Frontal cortex (tissue), 4 donors: Measurements from ENCODE around the gene NCKAP5. TPM values are rescaled to one million over a fixed set of nuclear protein-coding genes. Genes with fewer than 3 reads are reported as not detected.

Source experiments
- DNase-seq, 2 donors: peaks; one replicate each; pipeline ENCODE4 v3.0.0; 2012; ENCODE audit warnings: low spot score in 2 of 2
- FAIRE-seq: peaks from 2 replicates; lab custom pipeline; 2012; peaks lifted over from hg19 to GRCh38; lab: Jason Lieb, UNC
- small RNA-seq: library from RNA; depleted of rRNA; stranded (forward); fragments of <200 nt; gene quantifications from one replicate; pipeline ENCODE3, GENCODE V24; 2014
- total RNA-seq: library from RNA; depleted of rRNA; stranded (reverse); fragments of >200 nt; gene quantifications from one replicate; pipeline ENCODE4 v1.2.3, GENCODE V29; 2014
- donor health status: control.
- donor health status: control.
- donor health status: control.

NCKAP5 gene
- total RNA-seq, 1 donor from 2014 or later = 9.0 TPM

DNA sequence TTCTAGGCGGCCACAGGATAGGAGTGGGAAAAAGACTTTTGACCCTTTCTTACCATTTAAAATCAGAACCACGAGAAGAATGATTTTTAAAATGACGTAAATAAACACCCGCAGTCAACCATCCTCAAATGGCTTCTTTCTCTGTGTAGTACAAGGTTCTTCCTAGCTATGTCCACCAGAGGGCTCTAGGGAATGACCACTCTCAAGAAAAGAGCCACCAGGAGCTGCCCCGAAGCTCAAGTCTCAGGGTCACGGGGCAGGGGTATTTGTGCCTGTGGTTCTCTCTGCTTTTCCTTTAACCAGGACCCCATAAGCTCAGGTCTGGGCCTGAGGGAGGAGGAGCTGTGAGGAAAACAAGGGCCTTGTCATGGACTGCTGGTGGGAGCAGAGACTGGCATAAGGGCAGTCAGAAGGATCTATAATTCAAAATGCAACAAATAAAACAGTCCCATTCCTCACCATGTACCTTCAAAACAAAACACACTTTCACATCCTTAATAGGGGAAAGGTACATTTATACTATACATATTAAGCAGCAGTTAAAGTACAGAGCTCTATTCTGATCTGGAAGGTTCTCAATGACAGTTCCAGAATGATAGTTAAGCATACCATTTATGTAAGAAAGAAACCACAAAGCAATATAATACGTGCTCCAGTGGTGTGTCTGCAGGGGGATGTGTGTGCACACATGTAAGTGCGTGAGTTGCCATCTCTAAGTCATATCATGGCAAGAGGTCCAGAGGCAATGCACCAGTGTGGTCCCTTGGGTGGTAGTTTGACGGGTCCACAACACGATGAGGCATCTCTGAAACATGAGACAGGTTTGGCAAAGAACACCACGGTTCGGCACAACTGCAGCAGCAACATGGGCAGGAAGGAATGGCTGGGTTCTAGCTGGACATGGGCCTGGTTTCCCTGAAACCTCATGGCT, 916.9 kb downstream of the NCKAP5 start:
- FAIRE-seq (no peak), DNase-seq (peak in 1 of 2 donors; percentile 33)

GRCh38 chr2:132646540-132647108, 921.6 kb downstream of the NCKAP5 start:
- no peak for FAIRE-seq
- DNase-seq = no peak

- FAIRE-seq (no peak), DNase-seq (no peak)
Observed at GRCh38 chr2:132645722-132646539, 922.3 kb downstream of the NCKAP5 start.

- FAIRE-seq = no peak
- DNase-seq = no peak
Observed at GRCh38 chr2:132645176-132645575, 923.1 kb downstream of the NCKAP5 start.

- FAIRE-seq (no peak), DNase-seq (no peak)
Observed at GRCh38 chr2:132642415-132642814, 925.8 kb downstream of the NCKAP5 start.

GRCh38 chr2:132641819-132642218, 926.4 kb downstream of the NCKAP5 start:
- DNase-seq (no peak), FAIRE-seq (no peak)

DNA sequence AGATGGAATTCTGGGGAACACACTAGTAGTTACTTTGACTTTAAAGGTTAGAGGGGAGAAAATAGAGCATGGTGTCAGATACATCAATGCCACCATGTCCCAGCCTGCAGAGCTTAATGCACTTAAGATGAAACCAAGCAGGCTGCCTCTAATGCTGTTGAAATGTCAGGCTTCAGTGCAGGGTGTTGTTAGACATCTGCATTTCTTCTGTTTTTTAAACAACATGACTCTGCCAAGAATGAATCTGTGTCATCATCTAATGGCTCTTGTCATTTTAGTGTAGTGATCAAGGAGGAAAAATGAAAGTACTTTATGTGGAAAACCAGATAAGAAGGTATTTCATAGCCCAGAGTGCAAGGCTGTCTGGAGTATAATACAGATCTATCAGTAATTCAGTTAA, 928.1 kb downstream of the NCKAP5 start:
- FAIRE-seq (no peak), DNase-seq (no peak)

DNA sequence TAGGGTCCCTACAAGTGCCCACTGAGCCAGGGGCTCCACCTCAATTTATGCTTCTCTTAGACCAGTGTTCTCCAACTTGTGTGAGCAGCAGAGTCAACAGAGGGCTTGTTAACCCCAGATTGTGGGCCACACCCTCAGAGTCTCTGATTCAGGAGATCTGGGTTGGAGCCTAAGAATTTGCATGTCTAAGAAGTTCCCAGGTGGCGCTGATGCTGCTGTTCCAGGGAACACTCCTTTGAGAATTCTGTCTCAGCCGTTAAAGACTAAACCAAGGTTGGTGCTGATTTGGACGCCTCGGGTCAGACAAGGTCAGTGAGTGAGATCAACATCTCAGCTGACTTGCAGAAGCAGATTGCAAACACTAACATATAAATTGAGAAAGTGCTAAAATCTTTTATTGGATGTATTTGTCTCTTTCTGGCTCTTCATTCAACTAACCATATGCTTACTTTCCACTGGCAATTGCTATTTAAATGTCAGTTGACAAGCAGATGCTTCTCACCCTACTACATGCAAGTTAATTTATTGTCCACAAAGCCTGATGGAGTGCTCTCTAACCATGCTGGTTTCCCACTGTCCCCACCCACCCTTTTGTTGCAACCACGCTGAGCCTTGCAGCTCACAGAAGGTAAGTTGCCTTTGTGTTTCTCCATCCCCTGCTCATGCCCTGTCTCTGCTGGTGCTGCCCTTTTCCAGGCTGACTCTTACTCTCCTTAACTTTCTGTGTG, 929.8 kb downstream of the NCKAP5 start:
- DNase-seq = no peak
- no peak for FAIRE-seq

- DNase-seq (no peak), FAIRE-seq (no peak)
Observed at GRCh38 chr2:132636346-132636745, 931.9 kb downstream of the NCKAP5 start.

DNA sequence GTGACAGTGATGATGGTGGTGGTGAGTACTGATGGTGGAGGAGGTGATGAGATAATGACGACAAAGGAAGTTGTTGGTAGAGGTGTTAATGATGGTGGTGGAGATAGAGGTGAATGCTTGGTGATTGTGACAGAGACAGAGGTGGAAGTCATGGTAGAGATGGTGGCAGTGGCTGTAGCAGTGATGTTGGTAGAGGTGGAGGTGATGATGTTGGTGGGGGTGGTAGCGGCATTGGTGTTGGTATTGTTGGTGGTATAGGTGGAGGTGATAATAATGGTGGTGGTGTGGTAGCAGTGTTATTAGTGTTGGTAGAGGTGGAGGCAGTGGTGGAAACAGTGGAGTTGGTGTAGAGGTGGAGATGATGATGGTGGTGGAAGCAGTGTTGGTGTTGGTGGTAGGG, 934.6 kb downstream of the NCKAP5 start:
- DNase-seq (no peak), FAIRE-seq (no peak)

DNA sequence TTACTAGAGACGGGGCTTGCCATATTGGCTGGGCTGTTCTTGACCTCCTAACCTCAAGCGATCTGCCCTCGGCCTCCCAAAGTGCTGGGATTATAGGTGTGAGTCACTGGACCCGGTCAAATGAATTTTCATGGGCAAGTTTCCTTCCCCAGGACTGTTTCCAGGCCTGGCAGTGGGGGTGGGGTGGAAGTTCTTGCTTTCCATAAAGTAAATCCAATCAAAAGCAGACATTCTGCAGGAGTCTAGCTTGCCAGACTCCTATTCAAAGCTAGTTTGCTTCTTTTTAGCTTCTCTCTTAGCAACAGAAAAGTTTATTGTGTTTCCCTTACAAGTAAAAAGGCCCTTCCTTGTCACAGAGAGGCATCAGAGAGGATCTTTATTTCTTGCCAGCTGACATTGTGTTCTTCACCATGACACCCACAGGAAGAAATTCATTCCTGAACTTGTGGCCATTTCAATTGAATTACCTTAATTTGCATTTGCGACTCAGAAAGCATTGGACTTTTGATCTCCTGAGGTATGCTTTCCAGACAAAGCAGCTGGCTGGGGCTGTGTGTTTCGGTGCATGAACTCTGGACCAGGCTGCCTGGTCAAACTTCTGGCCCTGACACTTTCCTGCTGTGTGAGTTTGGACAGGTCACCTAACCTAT, 936.1 kb downstream of the NCKAP5 start:
- DNase-seq (no peak), FAIRE-seq (no peak)

DNA sequence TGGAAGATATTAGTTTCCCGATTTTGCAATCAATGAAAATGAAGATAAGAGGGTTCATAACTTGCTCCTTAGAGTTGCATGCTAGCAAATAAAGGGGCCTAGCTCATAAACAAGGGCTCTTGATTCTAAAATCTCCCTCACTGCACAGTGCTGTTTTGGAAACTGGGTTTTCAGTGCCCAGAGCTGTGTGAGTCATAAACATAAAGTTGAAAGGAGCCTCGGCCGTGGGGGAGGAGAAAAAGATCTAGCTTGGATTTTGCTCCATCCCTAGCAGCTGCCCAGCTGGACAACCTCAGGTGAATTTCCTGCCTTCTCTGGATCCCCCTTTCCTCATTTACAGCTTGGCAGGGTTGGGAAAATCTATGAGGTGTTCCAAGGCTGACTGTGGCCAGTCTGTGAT, 940.7 kb downstream of the NCKAP5 start:
- FAIRE-seq (no peak), DNase-seq (no peak)

- no peak for FAIRE-seq
- no peak for DNase-seq
Observed at GRCh38 chr2:132623096-132623839, 945.0 kb downstream of the NCKAP5 start.

Small RNA genes lying within 50 kb of the gene (small RNA-seq; reads per million reads assigned to genes)
- gene AC016909.1 = not detected
- gene RN7SKP154 = not detected
- gene RNU6-579P = not detected
